Measurements from ENCODE around the gene OPCML. TPM values are rescaled to one million over a fixed set of nuclear protein-coding genes. Genes with fewer than 3 reads are reported as not detected.

The OPCML gene
- polyA plus RNA-seq, 1 donor from 2014 or later, result not detected

DNA sequence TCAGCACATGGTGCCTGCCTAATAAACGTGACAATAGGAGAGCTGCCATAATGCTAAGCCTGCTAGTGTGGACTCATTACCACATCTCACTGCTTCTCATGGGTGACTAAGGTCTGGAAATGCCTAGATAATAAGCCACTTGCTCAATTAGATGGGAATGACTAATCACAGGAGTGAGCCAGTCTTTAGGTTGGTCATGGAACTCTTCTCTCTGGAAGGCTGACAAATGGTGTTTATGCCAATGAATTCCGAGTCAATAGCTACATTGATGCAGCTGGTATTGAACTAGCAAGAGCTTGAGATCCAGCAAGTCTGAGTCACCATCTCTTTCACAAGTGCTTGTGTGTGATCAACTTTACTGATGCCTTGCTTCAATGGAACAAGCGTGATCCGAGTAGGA is 334.9 kb downstream of the OPCML start:
- no peaks in the 10 kb centered on the region for H3K4me1 Mint-ChIP-seq
- no peaks in the 10 kb centered on the region for H3K27me3 Mint-ChIP-seq
- H3K9me3 Mint-ChIP-seq, result peaks cover 2 to 10% (median 4%) of the 10 kb centered on the region in 3 donors
- no peaks in the 10 kb centered on the region for H3K36me3 Mint-ChIP-seq
- H3K4me3 Mint-ChIP-seq, result no peak overlapping the region
- H3K27ac Mint-ChIP-seq, result no peak overlapping the region

DNA sequence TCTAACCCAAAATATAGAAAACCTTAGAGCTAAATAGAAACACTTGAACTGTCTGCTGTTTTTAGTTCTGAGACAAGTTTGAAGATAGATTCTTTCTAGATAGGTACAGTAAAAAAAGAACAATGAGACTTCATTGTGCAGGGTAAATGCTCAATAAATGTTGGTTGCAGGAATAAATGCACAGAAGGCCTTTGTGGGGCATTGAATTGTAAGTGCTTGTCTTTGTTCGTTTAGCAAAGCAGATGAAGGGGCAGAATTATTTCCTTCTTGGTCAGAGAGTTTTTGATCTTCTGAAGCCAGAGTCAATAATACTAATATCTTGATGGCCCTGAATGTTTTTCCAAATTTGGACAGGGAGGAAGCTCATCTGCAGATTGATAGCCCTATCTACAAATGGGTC is 340.4 kb downstream of the OPCML start:
- no peaks in the 10 kb centered on the region for H3K27me3 Mint-ChIP-seq
- H3K4me3 Mint-ChIP-seq, result no peak overlapping the region
- no peaks in the 10 kb centered on the region for H3K36me3 Mint-ChIP-seq
- H3K4me1 Mint-ChIP-seq, result no peaks in the 10 kb centered on the region
- H3K27ac Mint-ChIP-seq, result no peak overlapping the region
- peaks cover 2 to 4% (median 2%) of the 10 kb centered on the region in 3 donors for H3K9me3 Mint-ChIP-seq

DNA sequence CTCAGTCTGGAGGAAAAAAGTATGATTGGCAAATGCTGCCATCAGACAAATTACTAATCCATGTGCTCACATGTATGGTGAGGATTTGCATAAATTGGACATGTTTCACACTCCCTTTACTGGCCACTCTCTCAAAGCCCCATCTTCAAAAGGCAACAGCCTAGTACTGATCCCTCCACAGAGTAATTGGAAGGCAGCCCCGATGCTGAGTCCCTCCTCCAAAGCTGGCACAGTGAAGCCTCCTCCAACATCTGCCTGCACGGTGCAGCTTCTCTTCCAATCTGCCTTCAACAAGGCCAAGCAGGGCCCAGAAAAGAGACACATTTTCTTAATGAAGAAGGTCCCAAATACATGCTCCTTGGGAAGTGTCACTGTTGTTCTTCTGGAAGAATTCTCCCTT is 350.6 kb downstream of the OPCML start:
- Mint-ChIP-seq H3K27me3 (no peaks in the 10 kb centered on the region), H3K9me3 (peaks cover 0 to 4% (median 1%) of the 10 kb centered on the region in 3 donors), H3K4me1 (no peaks in the 10 kb centered on the region), H3K4me3 (no peak overlapping the region), H3K27ac (no peak overlapping the region), H3K36me3 (peaks cover 2% of the 10 kb centered on the region)

DNA sequence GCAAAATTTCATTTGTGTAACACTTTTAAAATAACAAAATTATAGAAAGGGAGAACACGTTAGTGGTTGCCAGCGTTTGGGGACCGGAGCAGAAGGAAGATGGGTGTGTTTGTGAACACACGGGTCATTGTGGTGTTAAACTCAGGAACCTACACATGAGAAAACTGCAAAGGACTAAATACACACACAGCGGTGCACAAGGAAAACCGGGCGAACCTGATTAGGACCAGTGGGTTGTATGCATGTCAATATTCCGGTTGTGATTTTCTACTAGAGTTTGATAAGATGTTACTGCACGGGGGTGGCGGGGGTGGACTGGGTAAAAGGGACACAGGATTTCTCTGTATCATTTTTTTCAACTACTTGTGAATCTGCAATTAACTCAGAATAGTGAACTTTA is 351.2 kb downstream of the OPCML start:
- H3K27ac Mint-ChIP-seq, result no peak overlapping the region
- H3K4me1 Mint-ChIP-seq, result no peaks in the 10 kb centered on the region
- peaks cover 0 to 4% (median 1%) of the 10 kb centered on the region in 3 donors for H3K9me3 Mint-ChIP-seq
- H3K36me3 Mint-ChIP-seq, result peaks cover 2% of the 10 kb centered on the region
- no peak overlapping the region for H3K4me3 Mint-ChIP-seq
- H3K27me3 Mint-ChIP-seq, result no peaks in the 10 kb centered on the region

DNA sequence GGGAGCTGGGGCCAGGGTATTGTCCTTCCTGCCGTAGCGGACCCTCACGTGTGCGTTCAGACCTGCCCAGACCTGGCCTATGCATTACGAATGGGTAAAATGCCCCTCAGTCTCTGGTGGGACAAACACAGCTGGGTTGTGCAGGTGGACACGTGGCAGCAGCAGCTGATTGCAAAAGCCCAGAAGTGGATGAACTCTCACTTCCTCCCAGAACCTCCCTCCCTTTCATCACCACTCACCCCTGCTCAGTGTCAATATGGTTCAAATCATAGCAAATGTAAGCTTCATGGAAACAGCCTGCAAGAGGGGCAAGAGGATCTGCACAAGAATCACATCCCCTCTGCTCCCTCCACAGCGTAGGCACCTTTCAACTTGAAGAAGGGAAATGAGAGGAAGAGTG is 352.1 kb downstream of the OPCML start:
- Mint-ChIP-seq H3K4me1 (no peaks in the 10 kb centered on the region), H3K36me3 (peaks cover 2% of the 10 kb centered on the region), H3K27ac (no peak overlapping the region), H3K9me3 (peaks cover 0 to 4% (median 0%) of the 10 kb centered on the region in 3 donors), H3K27me3 (no peaks in the 10 kb centered on the region), H3K4me3 (no peak overlapping the region)

DNA sequence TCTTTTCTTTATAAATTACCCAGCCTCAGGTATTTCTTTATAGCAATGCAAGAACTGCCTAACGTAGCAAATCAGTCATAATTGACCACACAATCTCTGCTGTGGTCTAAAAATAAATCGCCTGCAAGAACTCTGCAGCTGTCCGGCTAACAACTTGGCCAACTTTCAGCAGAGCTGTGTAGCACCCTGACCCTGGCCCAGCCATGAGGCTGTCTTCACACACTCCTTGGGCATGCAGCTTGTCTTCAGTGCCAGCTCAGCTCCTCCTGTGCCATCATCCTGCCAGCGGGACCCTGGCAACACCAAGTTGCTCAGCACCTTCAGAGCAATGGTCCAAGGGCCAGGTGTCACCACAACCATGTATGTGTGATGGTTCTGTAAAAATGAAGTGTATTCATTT is 355.6 kb downstream of the OPCML start:
- no peaks in the 10 kb centered on the region for H3K36me3 Mint-ChIP-seq
- H3K4me3 Mint-ChIP-seq, result no peak overlapping the region
- H3K4me1 Mint-ChIP-seq, result no peaks in the 10 kb centered on the region
- no peaks in the 10 kb centered on the region for H3K27me3 Mint-ChIP-seq
- no peak overlapping the region for H3K27ac Mint-ChIP-seq
- H3K9me3 Mint-ChIP-seq, result peaks cover 0 to 4% (median 0%) of the 10 kb centered on the region in 3 donors

DNA sequence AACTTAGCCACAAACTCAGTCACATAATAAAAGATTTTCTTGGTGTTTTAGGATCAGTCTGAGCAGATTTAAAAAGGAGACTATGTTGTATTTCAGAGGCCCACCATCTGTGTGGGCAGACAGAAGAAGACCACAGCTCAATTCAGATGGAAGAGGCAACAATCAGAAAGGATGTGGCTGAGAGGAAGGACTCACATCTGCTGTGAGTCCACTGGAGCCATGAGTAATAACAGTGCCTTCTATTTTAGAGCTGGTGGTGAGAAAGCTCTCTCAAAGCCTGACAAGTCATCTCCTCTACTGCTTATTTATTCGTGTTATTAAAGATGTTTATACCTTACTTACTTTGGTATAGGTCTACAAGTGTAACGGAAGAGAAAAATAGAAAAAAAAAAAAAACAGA is 357.2 kb downstream of the OPCML start:
- peaks cover 0 to 2% (median 0%) of the 10 kb centered on the region in 3 donors for H3K9me3 Mint-ChIP-seq
- H3K27me3 Mint-ChIP-seq, result no peaks in the 10 kb centered on the region

DNA sequence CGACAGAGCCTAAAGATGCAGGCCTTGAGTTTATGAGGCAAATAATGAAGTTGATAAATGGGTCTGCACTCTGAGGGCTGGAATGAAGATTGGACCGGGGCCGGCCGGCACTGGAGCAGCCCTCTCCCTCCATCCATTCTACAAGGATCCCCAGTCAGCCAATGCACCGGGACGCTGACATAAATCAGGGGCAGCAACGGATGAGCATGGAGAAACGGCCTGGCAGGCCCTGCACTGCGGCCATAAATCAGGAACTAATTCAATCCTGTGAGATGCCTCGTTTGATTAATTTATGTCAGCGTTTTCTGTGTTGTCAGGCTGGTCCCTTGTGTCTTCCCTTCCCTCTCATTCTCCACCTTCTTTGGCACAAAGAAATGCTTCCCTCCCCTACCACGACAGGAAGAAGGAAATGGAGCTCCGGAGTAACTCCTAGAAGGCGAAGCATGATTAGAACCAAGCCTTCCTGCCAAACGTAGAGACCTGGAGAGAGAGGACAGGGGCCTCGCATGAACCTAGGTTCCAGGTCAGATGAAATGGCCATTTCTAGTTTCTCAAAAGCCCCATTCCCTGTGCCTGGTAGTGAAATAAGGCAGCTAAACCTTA is 358.4 kb downstream of the OPCML start:
- Mint-ChIP-seq H3K27me3 (no peaks in the 10 kb centered on the region), H3K27ac (peak overlapping the region in 1 of 3 donors; percentile 2), H3K4me1 (no peaks in the 10 kb centered on the region), H3K36me3 (no peaks in the 10 kb centered on the region), H3K4me3 (no peak overlapping the region), H3K9me3 (no peaks in the 10 kb centered on the region)

More for the DNA sequence above, 357.2 kb downstream of the OPCML start:
- no peaks in the 10 kb centered on the region for H3K36me3 Mint-ChIP-seq
- no peaks in the 10 kb centered on the region for H3K4me1 Mint-ChIP-seq
- no peak overlapping the region for H3K27ac Mint-ChIP-seq
- no peak overlapping the region for H3K4me3 Mint-ChIP-seq

DNA sequence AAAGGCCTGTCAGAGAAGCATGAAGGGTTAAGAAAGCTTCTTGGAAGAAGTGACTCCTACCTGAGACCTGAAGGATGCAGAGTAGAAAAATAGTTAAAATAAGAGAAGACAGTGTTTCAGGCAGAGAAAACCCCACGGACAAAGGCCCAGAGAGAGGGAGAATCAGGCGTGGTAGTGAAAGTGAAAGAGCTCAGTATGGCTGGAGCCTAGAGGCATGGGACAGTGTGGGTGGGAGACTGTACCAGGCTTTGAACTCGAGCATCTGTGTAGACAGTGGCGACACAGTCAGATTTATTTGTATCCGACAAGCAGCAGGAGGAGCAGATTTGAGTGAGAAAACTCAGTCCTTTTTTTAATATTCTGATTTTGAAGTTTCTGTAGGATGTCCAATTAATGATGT is 360.0 kb downstream of the OPCML start:
- Mint-ChIP-seq H3K36me3 (no peaks in the 10 kb centered on the region), H3K27ac (no peak overlapping the region), H3K27me3 (no peaks in the 10 kb centered on the region), H3K4me3 (no peak overlapping the region), H3K9me3 (peaks cover 0 to 1% (median 0%) of the 10 kb centered on the region in 3 donors), H3K4me1 (no peaks in the 10 kb centered on the region)

DNA sequence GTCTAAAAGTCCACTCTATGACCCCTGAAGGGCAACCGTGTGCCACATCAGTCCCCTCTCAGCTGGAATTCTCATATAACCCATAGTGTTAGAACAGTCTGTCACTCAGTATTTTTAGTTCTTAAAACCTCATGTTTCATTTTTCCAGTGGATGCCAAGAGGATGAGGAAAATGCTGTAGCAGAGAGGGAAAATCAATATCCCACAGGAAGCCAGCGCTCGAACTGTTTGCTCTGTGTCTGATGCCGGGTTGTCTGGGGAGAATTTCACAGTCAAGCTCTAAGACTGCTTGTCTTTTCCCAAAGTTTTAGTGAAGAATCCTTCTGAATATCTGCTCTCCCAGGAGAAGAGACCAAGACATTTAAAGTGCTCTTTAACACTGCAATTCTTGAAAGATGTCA is 360.9 kb downstream of the OPCML start:
- no peaks in the 10 kb centered on the region for H3K36me3 Mint-ChIP-seq
- no peak overlapping the region for H3K27ac Mint-ChIP-seq
- H3K4me1 Mint-ChIP-seq, result no peaks in the 10 kb centered on the region
- no peaks in the 10 kb centered on the region for H3K27me3 Mint-ChIP-seq
- no peak overlapping the region for H3K4me3 Mint-ChIP-seq
- peaks cover 0 to 1% (median 0%) of the 10 kb centered on the region in 3 donors for H3K9me3 Mint-ChIP-seq

DNA sequence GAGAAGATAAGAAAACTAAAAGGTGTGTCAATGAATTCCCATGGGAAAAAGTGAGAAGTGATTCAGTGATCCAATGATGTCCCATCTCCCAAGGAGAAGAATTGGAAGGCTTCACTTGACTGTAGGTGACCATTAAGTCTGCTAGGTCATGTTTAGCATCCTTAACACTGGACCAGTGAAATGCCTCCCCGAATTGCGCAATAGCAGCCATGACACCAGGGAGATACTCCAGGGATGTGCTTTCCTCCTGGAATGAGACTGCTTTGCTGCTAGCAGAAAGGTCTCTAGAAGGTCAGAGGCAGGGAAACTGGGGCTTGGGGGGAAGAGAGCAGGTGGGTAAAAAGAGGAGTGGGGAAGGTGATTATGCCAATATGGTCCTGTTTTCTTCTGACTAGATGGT is 364.3 kb downstream of the OPCML start:
- Mint-ChIP-seq H3K27me3 (no peaks in the 10 kb centered on the region), H3K4me3 (no peak overlapping the region), H3K36me3 (no peaks in the 10 kb centered on the region), H3K27ac (no peak overlapping the region), H3K4me1 (no peaks in the 10 kb centered on the region), H3K9me3 (peaks cover 0 to 1% (median 0%) of the 10 kb centered on the region in 3 donors)

DNA sequence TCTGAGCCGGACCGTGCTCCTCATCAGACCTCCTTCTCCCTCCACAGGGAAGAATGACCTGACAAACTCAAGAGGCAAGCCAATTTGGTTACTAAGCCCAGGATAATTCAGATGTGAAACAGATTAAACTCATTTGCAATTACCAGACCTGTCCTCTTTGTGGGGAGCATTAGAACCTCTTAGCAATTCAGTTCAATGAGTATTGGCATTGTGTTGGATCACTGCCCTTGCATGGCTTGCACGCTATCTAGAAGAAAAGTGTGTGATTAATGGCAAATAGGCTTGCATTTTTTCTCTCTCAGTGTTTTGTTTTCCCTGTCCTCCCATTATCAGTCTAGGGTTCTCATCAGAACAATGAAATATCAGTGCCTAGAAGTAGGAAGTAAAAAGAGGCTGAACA is 365.6 kb downstream of the OPCML start:
- H3K27me3 Mint-ChIP-seq, result no peaks in the 10 kb centered on the region
- peaks cover 0 to 1% (median 0%) of the 10 kb centered on the region in 3 donors for H3K9me3 Mint-ChIP-seq
- no peaks in the 10 kb centered on the region for H3K4me1 Mint-ChIP-seq
- H3K27ac Mint-ChIP-seq, result no peak overlapping the region
- no peak overlapping the region for H3K4me3 Mint-ChIP-seq
- no peaks in the 10 kb centered on the region for H3K36me3 Mint-ChIP-seq

DNA sequence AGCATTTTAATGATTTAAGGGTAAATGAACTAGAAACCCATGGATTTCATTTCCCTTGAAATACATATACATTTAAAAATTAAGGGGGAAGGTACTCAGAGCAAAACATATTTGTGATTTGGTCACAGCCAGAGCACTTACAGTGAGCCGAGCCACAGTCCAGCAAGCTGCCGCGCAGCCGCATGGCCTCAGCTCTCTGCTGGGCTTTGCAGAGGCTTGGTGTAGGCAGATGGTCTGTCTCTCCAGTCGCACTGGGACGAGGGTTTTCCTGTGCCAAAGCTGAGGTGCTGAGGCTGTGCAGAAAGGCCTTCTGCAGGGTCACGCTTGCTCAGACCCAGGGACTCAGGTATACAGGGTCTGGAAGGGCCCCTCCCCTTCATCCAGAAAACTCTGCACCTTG is 367.3 kb downstream of the OPCML start:
- H3K4me1 Mint-ChIP-seq, result no peaks in the 10 kb centered on the region
- peaks cover 0 to 1% (median 0%) of the 10 kb centered on the region in 3 donors for H3K9me3 Mint-ChIP-seq
- H3K27me3 Mint-ChIP-seq, result no peaks in the 10 kb centered on the region
- no peak overlapping the region for H3K4me3 Mint-ChIP-seq
- no peak overlapping the region for H3K27ac Mint-ChIP-seq
- H3K36me3 Mint-ChIP-seq, result no peaks in the 10 kb centered on the region

DNA sequence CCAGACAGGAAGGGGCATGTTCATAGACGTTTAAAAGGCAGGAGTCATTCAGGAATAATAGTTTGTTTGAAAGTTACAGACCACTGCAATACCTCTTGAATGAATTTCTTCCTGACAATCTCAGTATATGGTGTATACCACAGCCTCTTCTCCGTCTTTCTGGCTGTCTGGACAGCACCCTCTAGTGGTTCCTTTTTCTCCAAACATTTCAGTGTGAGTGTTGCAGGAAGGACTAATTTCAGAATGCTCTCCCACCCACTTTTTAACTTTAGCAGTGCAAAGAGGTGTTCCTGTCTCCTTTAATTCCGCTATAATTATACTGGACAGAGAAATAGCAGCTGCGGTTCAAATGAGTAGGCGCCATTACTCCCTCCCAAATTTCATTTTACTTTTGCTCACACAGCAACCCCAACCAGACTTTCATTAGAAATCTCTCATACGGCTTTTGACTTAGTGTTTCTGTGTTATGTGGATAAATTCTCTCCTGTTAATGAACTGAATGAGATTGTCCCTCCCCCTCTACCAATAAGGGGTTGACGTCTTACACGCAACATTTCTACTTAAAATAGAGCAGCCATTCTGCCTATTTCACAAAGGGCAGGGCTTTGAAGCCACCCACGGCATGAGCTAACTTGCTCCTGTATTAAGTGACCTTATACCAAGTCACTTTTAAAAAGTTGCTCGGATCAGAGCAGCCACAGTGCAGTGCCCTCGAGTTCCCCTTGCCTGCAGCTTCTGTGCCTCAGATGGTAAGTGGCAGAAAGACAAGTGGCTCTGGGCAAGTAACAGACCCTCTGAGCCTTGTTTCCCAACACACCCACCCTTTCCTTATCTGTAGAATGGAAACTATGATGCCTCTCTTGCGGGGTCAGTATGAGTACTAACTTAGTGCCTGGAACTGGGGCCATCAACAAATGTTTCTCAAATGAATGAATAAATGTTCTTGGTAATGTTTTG is 368.6 kb downstream of the OPCML start:
- Mint-ChIP-seq H3K9me3 (peaks cover 0 to 5% (median 0%) of the 10 kb centered on the region in 3 donors), H3K36me3 (no peaks in the 10 kb centered on the region), H3K4me1 (no peaks in the 10 kb centered on the region), H3K4me3 (no peak overlapping the region), H3K27ac (no peak overlapping the region), H3K27me3 (no peaks in the 10 kb centered on the region)

DNA sequence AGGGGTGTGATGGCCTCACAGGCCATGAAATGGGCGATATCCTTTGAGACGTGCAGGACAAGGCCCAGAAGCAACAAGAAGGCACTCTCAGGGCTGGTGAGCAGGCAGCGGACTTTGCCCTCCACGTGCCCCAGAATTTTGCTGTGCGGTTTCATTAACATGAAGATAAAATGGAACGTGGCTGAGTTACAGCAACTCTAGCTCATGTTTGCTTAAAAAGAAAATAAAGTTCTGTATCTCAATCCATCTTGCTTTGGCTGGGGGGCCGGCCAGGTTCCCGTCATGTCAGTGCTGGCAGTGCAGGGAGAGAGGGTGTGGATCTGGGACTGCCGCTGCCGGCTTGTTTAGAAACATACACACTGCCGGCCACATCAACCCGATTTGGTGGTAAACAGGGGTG is 370.1 kb downstream of the OPCML start:
- Mint-ChIP-seq H3K4me3 (no peak overlapping the region), H3K36me3 (no peaks in the 10 kb centered on the region), H3K9me3 (peaks cover 0 to 3% (median 0%) of the 10 kb centered on the region in 3 donors), H3K27ac (no peak overlapping the region), H3K4me1 (no peaks in the 10 kb centered on the region), H3K27me3 (no peaks in the 10 kb centered on the region)
